Kidney (tissue), 14 donors: ENCODE measurements around the gene DPAGT1. TPM values are rescaled to one million over a fixed set of nuclear protein-coding genes. Genes with fewer than 3 reads are reported as not detected.

Experiments used
- DNase-seq, 5 donors: peaks; one replicate each; pipeline ENCODE4 v3.0.0-alpha.2; 2013 to 2020
- FAIRE-seq: peaks from 2 replicates; lab custom pipeline; 2012; peaks lifted over from hg19 to GRCh38; lab: Jason Lieb, UNC
- H3K27ac ChIP-seq, 2 donors: one replicate each; pipeline ENCODE4 v1.7.0; 2013; ENCODE audit warnings: low read depth in 2 of 2, low read length in 2 of 2, inconsistent platforms in 1 of 2
- H3K27me3 ChIP-seq: one replicate; pipeline ENCODE4 v1.7.1; 2013; ENCODE audit warnings: low read length, inconsistent platforms; ENCODE audit not compliant: control insufficient read depth, insufficient read depth
- H3K36me3 ChIP-seq, 3 donors: one replicate each; pipeline versions ENCODE4 v1.7.0 to v1.7.1; 2013; ENCODE audit warnings: low read length in 3 of 3, control low read depth in 1 of 3, inconsistent platforms in 1 of 3; ENCODE audit not compliant: insufficient read depth in 3 of 3, control insufficient read depth in 2 of 3
- H3K4me1 ChIP-seq, 3 donors: one replicate each; pipeline versions ENCODE4 v1.7.0 to v1.7.1; 2013; ENCODE audit warnings: low read length in 3 of 3, inconsistent platforms in 1 of 3, low read depth in 1 of 3; ENCODE audit not compliant: control insufficient read depth in 2 of 3, insufficient read depth in 2 of 3
- H3K4me3 ChIP-seq, 3 donors: one replicate each; pipeline versions ENCODE4 v1.7.0 to v1.8.1; 2013; ENCODE audit warnings: low read length in 3 of 3, control low read depth in 1 of 3, inconsistent platforms in 1 of 3
- H3K9ac ChIP-seq, 3 donors: one replicate each; pipeline versions ENCODE4 v1.7.0 to v1.7.1; 2013; ENCODE audit warnings: low read length in 3 of 3, control low read depth in 1 of 3, inconsistent platforms in 1 of 3
- H3K9me3 ChIP-seq, 3 donors: one replicate each; pipeline versions ENCODE4 v1.7.0 to v1.7.1; 2013; ENCODE audit warnings: low read length in 3 of 3, control low read depth in 1 of 3, inconsistent platforms in 1 of 3; ENCODE audit not compliant: control insufficient read depth in 2 of 3, insufficient read depth in 1 of 3
- CTCF ChIP-seq: IDR thresholded peaks from 3 replicates; pipeline ENCODE4 v1.5.1; 2012; ENCODE audit warnings: mild to moderate bottlenecking, moderate library complexity, borderline replicate concordance; ENCODE audit not compliant: insufficient read depth; ENCODE audit errors: extremely low read depth
- intact Hi-C: fragments of 100-400 bp; cut with DNase I; formaldehyde crosslinking; loops from one replicate; pipeline ENCODE4 v1.11.1; 2022
- polyA plus RNA-seq: library from polyadenylated mRNA; stranded (reverse); fragments of 350-450 nt; fragmentation: Illumina TruSeq; extraction: RNeasy Lipid Tissue Mini Kit (QIAGEN cat#74804); gene quantifications from one replicate; pipeline ENCODE4 v1.2.3, GENCODE V29; 2014; ENCODE audit warnings: low read depth, low replicate concordance; ENCODE audit not compliant: insufficient read depth
- total RNA-seq: library from RNA; stranded (reverse); fragmentation: NEBNext Ultra II Directional; extraction: Animal tissue kit (Norgen Biotek cat#: 25700); gene quantifications from one replicate; pipeline ENCODE4 v1.2.1, GENCODE V29; 2021
- donor health status: control.
- donor health status: control.
- donor health status: control.
- donor health status: control.
- donor health status: control.
- donor health status: DM: yes; HTN: yes; CAD: no.
- donor health status: Normal renal cell carcinoma (clear cell type).

Gene DPAGT1
- total and polyA plus RNA-seq, 2 donors from 2014 or later: 34.8 to 41.0 TPM

- FAIRE-seq (no peak), DNase-seq (peak in 2 of 5 donors; percentile 24 to 88)
- peaks cover 0 to 41% (median 28%) of the 10 kb centered on the region in 3 donors for H3K36me3 ChIP-seq
- H3K4me1 ChIP-seq: peaks cover 0 to 11% (median 8%) of the 10 kb centered on the region in 3 donors
- H3K4me3 ChIP-seq: peak overlapping the region; percentile 62 to 80 (median 69)
- no peaks in the 10 kb centered on the region for H3K27me3 ChIP-seq
- H3K27ac ChIP-seq: peak overlapping the region; percentile 60 to 83
- no peak for TF ChIP-seq CTCF
- peak overlapping the region; percentile 44 to 89 (median 82) for H3K9ac ChIP-seq
- H3K9me3 ChIP-seq: no peaks in the 10 kb centered on the region
- intact Hi-C loops: no loop called here
Measured at GRCh38 chr11:119056421-119056999, 45.1 kb downstream of the DPAGT1 start.

GRCh38 chr11:119055901-119056300, 45.8 kb downstream of the DPAGT1 start:
- intact Hi-C loops: no loop called here
- peak in 2 of 5 donors; percentile 9 to 41 for DNase-seq
- peaks cover 0 to 11% (median 8%) of the 10 kb centered on the region in 3 donors for H3K4me1 ChIP-seq

GRCh38 chr11:119054418-119054817, 47.2 kb downstream of the DPAGT1 start:
- intact Hi-C loops: no loop called here
- FAIRE-seq: no peak
- peaks cover 0 to 44% (median 40%) of the 10 kb centered on the region in 3 donors for H3K36me3 ChIP-seq

More at GRCh38 chr11:119055901-119056300, 45.8 kb downstream of the DPAGT1 start:
- H3K4me3 ChIP-seq: peak overlapping the region; percentile 62 to 80 (median 69)
- TF ChIP-seq CTCF: no peak
- H3K9ac ChIP-seq: peak overlapping the region; percentile 44 to 89 (median 82)
- no peaks in the 10 kb centered on the region for H3K27me3 ChIP-seq
- H3K27ac ChIP-seq: no peak overlapping the region
- peaks cover 0 to 39% (median 33%) of the 10 kb centered on the region in 3 donors for H3K36me3 ChIP-seq
- H3K9me3 ChIP-seq: no peaks in the 10 kb centered on the region
- FAIRE-seq: no peak

More at GRCh38 chr11:119054418-119054817, 47.2 kb downstream of the DPAGT1 start:
- no peak overlapping the region for H3K9ac ChIP-seq
- no peaks in the 10 kb centered on the region for H3K27me3 ChIP-seq
- H3K4me3 ChIP-seq: no peak overlapping the region
- no peaks in the 10 kb centered on the region for H3K9me3 ChIP-seq
- peaks cover 0 to 11% (median 8%) of the 10 kb centered on the region in 3 donors for H3K4me1 ChIP-seq
- peak in 1 of 5 donors; percentile 55 for DNase-seq
- no peak for TF ChIP-seq CTCF
- no peak overlapping the region for H3K27ac ChIP-seq
